ENCODE results near the gene DYRK1A. TPM values are rescaled to one million over a fixed set of nuclear protein-coding genes. Genes with fewer than 3 reads are reported as not detected.

Gene DYRK1A
- polyA plus RNA-seq, 1 donor (not counting 4 experiments of a cell fraction or from before 2014, with no cell fraction given), result 25.3 TPM

GRCh38 chr21:37393030-37393429, 26.5 kb downstream of the DYRK1A start:
- TF ChIP-seq EZH2 (IDR thresholded peaks at IDR 0.05; ENCODE audit: low read length) (no peak), CTCF (optimal IDR thresholded peaks at IDR 0.05 in 1 of 3, IDR thresholded peaks at IDR 0.05 in 1 of 3, conservative IDR thresholded peaks at IDR 0.05 in 1 of 3; ENCODE audit: extremely low read depth in 1 of 3, insufficient read depth in 2 of 3, low read length in 3 of 3) (no peak)
- H3K27me3 ChIP-seq (ENCODE audit: control insufficient read depth, extremely low read depth, insufficient read depth, low read length), result no peaks in the 10 kb centered on the region
- no peak overlapping the region for H2AFZ ChIP-seq (ENCODE audit: control insufficient read depth, low read length)
- peaks cover 20% of the 10 kb centered on the region for H4K20me1 ChIP-seq (ENCODE audit: control insufficient read depth, extremely low read depth, insufficient read depth, low read length)
- peaks cover 97% of the 10 kb centered on the region for H3K79me2 ChIP-seq (ENCODE audit: control insufficient read depth, insufficient read depth, low read length)
- peaks cover 0 to 1% of the 10 kb centered on the region in 2 experiments for H3K36me3 ChIP-seq (ENCODE audit: control insufficient read depth in 2 of 2, extremely low read depth in 1 of 2, insufficient read depth in 2 of 2, low read length in 2 of 2)
- DNase-seq (ENCODE audit: low read depth, low spot score) (no peak), FAIRE-seq (no peak)
- no peak overlapping the region for H3K4me3 ChIP-seq (ENCODE audit: control insufficient read depth in 2 of 3, extremely low read depth in 1 of 3, insufficient read depth in 2 of 3, low read depth in 1 of 3, low read length in 3 of 3)
- no peak overlapping the region for H3K27ac ChIP-seq (ENCODE audit: control insufficient read depth, insufficient read depth, low read length)
- H3K9me3 ChIP-seq (ENCODE audit: control insufficient read depth, low read depth, low read length), result no peaks in the 10 kb centered on the region
- no peak overlapping the region for H3K9ac ChIP-seq (ENCODE audit: control insufficient read depth, extremely low read depth, insufficient read depth, low read length)
- no peaks in the 10 kb centered on the region for H3K4me1 ChIP-seq (ENCODE audit: control insufficient read depth, extremely low read depth, insufficient read depth, low read length)
- peaks cover 4% of the 10 kb centered on the region for H3K9me1 ChIP-seq (ENCODE audit: control insufficient read depth, extremely low read depth, insufficient read depth, low read length)
- dilution Hi-C loops (cut with MboI; ENCODE audit: extremely low pct_ligation_motif_present, low sequenced_read_pairs), result no loop called here
- H3K4me2 ChIP-seq (ENCODE audit: control insufficient read depth, extremely low read depth, insufficient read depth, low read depth, low read length), result no peak overlapping the region

DNA sequence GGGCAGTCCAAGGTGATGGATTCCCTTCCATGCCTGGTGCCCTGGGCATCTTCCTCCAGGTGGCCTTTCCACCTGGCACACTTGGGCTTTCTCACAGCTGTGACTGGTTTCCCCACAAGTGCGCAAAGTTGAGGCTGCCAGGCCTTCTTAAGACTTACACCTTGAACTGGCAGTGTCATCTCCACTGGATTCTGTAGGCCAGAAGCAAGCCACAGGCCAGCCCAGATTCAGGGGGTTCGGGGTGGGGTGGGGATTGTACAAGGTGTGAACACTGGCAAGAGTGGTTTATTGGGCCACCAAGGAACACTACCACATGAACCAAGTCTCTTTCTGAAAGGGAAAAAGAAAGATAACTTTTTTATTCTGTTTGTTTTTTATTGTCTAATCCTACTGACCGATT, 27.2 kb downstream of the DYRK1A start:
- DNase-seq (ENCODE audit: low read depth, low spot score), result no peak
- peaks cover 4% of the 10 kb centered on the region for H3K9me1 ChIP-seq (ENCODE audit: control insufficient read depth, extremely low read depth, insufficient read depth, low read length)
- no peak for TF ChIP-seq EZH2 (IDR thresholded peaks at IDR 0.05; ENCODE audit: low read length)
- no peak for TF ChIP-seq CTCF (optimal IDR thresholded peaks at IDR 0.05 in 1 of 3, IDR thresholded peaks at IDR 0.05 in 1 of 3, conservative IDR thresholded peaks at IDR 0.05 in 1 of 3; ENCODE audit: extremely low read depth in 1 of 3, insufficient read depth in 2 of 3, low read length in 3 of 3)
- H3K79me2 ChIP-seq (ENCODE audit: control insufficient read depth, insufficient read depth, low read length), result peaks cover 98% of the 10 kb centered on the region
- dilution Hi-C loops (cut with MboI; ENCODE audit: extremely low pct_ligation_motif_present, low sequenced_read_pairs), result no loop called here
- no peak for FAIRE-seq
- no peak overlapping the region for H3K27ac ChIP-seq (ENCODE audit: control insufficient read depth, insufficient read depth, low read length)
- H3K36me3 ChIP-seq (ENCODE audit: control insufficient read depth in 2 of 2, extremely low read depth in 1 of 2, insufficient read depth in 2 of 2, low read length in 2 of 2), result peaks cover 0 to 1% of the 10 kb centered on the region in 2 experiments
- no peak overlapping the region for H3K4me3 ChIP-seq (ENCODE audit: control insufficient read depth in 2 of 3, extremely low read depth in 1 of 3, insufficient read depth in 2 of 3, low read depth in 1 of 3, low read length in 3 of 3)
- no peak overlapping the region for H2AFZ ChIP-seq (ENCODE audit: control insufficient read depth, low read length)
- no peaks in the 10 kb centered on the region for H3K27me3 ChIP-seq (ENCODE audit: control insufficient read depth, extremely low read depth, insufficient read depth, low read length)
- H3K4me2 ChIP-seq (ENCODE audit: control insufficient read depth, extremely low read depth, insufficient read depth, low read depth, low read length), result no peak overlapping the region
- no peaks in the 10 kb centered on the region for H3K4me1 ChIP-seq (ENCODE audit: control insufficient read depth, extremely low read depth, insufficient read depth, low read length)
- no peak overlapping the region for H3K9ac ChIP-seq (ENCODE audit: control insufficient read depth, extremely low read depth, insufficient read depth, low read length)
- no peaks in the 10 kb centered on the region for H3K9me3 ChIP-seq (ENCODE audit: control insufficient read depth, low read depth, low read length)
- H4K20me1 ChIP-seq (ENCODE audit: control insufficient read depth, extremely low read depth, insufficient read depth, low read length), result peaks cover 20% of the 10 kb centered on the region
